ENCODE data around the gene NOX4.
A peak's percentile ranks its signal among the peaks of the same experiment; 100 is the strongest.
"Not testable (repeated sequence)": the region's sequence is repeated elsewhere in the genome, so short reads cannot be mapped to it uniquely, and the experiment has no call there.

Gene NOX4

GRCh38 chr11:89347071-89347470 lies 144.1 kb downstream of the NOX4 start:
- no peak for DNase-seq (ENCODE audit: extremely low read depth, low read depth)
- no peak for TF ChIP-seq CTCF (IDR thresholded peaks at IDR 0.05; ENCODE audit: low read depth, low read length, missing control alignments)
- H3K4me3 ChIP-seq (replicated peaks; ENCODE audit: low read depth, low read length) = no peak overlapping the region

GRCh38 chr11:89346601-89347000 lies 144.6 kb downstream of the NOX4 start:
- no peak overlapping the region for H3K4me3 ChIP-seq (replicated peaks; ENCODE audit: low read depth, low read length)
- TF ChIP-seq CTCF (IDR thresholded peaks at IDR 0.05; ENCODE audit: low read depth, low read length, missing control alignments) = no peak
- DNase-seq (ENCODE audit: extremely low read depth, low read depth) = no peak

- not testable (repeated sequence) for H3K4me3 ChIP-seq (replicated peaks; ENCODE audit: low read depth, low read length); DNase-seq (ENCODE audit: extremely low read depth, low read depth)
Measured at GRCh38 chr11:89342880-89343572, 148.1 kb downstream of the NOX4 start.

GRCh38 chr11:89340450-89340849 lies 150.7 kb downstream of the NOX4 start:
- not testable (repeated sequence) for DNase-seq (ENCODE audit: extremely low read depth, low read depth); H3K4me3 ChIP-seq (replicated peaks; ENCODE audit: low read depth, low read length)

- not testable (repeated sequence) for DNase-seq (ENCODE audit: extremely low read depth, low read depth); H3K4me3 ChIP-seq (replicated peaks; ENCODE audit: low read depth, low read length)
Measured at GRCh38 chr11:89338073-89338472, 153.1 kb downstream of the NOX4 start.

- not testable (repeated sequence) for DNase-seq (ENCODE audit: extremely low read depth, low read depth)
Measured at GRCh38 chr11:89337100-89337650, 154.0 kb downstream of the NOX4 start.

GRCh38 chr11:89333704-89334103 lies 157.5 kb downstream of the NOX4 start:
- H3K4me3 ChIP-seq (replicated peaks; ENCODE audit: low read depth, low read length) = not testable (repeated sequence)
- peak; percentile 20 for DNase-seq (ENCODE audit: extremely low read depth, low read depth)
- peak; percentile 14 for TF ChIP-seq CTCF (IDR thresholded peaks at IDR 0.05; ENCODE audit: low read depth, low read length, missing control alignments)

More at GRCh38 chr11:89337100-89337650, 154.0 kb downstream of the NOX4 start:
- H3K4me3 ChIP-seq (replicated peaks; ENCODE audit: low read depth, low read length) = not testable (repeated sequence)

GRCh38 chr11:89331940-89332339 lies 159.2 kb downstream of the NOX4 start:
- not testable (repeated sequence) for DNase-seq (ENCODE audit: extremely low read depth, low read depth); H3K4me3 ChIP-seq (replicated peaks; ENCODE audit: low read depth, low read length)

- no peak for DNase-seq (ENCODE audit: extremely low read depth, low read depth)
- TF ChIP-seq CTCF (IDR thresholded peaks at IDR 0.05; ENCODE audit: low read depth, low read length, missing control alignments) = no peak
- H3K4me3 ChIP-seq (replicated peaks; ENCODE audit: low read depth, low read length) = no peak overlapping the region
Measured at GRCh38 chr11:89327885-89328284, 163.3 kb downstream of the NOX4 start.

All from HFF-Myc (cell line).